Measurements from ENCODE around the gene ADAMTS15. TPM values are rescaled to one million over a fixed set of nuclear protein-coding genes. Genes with fewer than 3 reads are reported as not detected.

The ADAMTS15 gene
- total and polyA plus RNA-seq, 2 of the 4 experiments (the other 2 are of a cell fraction), result 3.0 to 5.0 TPM

DNA sequence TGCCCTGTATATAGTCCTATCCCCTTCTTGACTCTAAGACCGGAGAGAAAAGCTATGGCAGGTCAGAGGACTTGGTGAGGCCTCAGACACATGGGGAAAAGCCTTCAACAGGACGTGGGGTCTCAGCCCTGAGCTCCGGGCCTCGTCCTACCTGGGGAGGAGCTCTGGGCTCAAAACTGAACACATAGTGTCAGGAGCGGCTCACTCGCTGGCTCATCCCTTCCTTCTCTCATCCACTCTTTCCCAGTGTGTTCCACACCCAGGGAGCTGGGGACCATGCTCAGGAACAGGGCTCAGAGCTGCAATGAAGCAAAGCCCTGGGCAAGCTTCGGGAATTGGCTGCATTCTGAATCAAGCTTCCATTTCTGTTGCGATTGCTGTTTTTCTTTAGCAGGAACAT, 14.5 kb downstream of the ADAMTS15 start:
- Histone ChIP-seq H4K5ac (ENCODE audit: low read depth, low read length) (no peak overlapping the region), H3K9me1 (ENCODE audit: insufficient read depth, low read length) (no peaks in the 10 kb centered on the region), H3K4me3 (ENCODE audit: insufficient read depth, low read depth, low read length) (no peak overlapping the region), H3K27ac (ENCODE audit: insufficient read depth, low read length) (no peak overlapping the region), H3K56ac (ENCODE audit: extremely low read depth, insufficient read depth, low read length) (no peak overlapping the region), H2AK9ac (replicated peaks; ENCODE audit: low read depth, low read length, poor library complexity) (no peak overlapping the region), H3K18ac (ENCODE audit: low read depth, low read length) (no peak overlapping the region), H2BK120ac (ENCODE audit: low read depth, low read length) (no peak overlapping the region), H2AFZ (replicated peaks; ENCODE audit: low read length, poor library complexity) (no peak overlapping the region), H2BK20ac (ENCODE audit: low read depth, low read length) (no peak overlapping the region), H3K9ac (ENCODE audit: low read depth, low read length) (no peak overlapping the region), H3K27me3 (ENCODE audit: control insufficient read depth, insufficient read depth, low read length) (no peaks in the 10 kb centered on the region), H4K91ac (ENCODE audit: insufficient read depth, low read depth, low read length) (no peak overlapping the region), H3K4me1 (ENCODE audit: control insufficient read depth, insufficient read depth, low read length) (no peaks in the 10 kb centered on the region), H2BK5ac (ENCODE audit: low read depth, low read length, poor library complexity, severe bottlenecking) (no peak overlapping the region), H3K36me3 (ENCODE audit: control insufficient read depth, insufficient read depth, low read length) (peaks cover 82% of the 10 kb centered on the region), H3K9me3 (ENCODE audit: control insufficient read depth, insufficient read depth, low read length) (no peaks in the 10 kb centered on the region), H3K23ac (ENCODE audit: low read depth, low read length) (no peak overlapping the region), H2BK15ac (ENCODE audit: low read depth, low read length) (no peak overlapping the region), H3K79me1 (ENCODE audit: low read depth in 1 of 2, low read length in 2 of 2) (0 out of 4 replicates have a peak, but pooled peaks cover 0 to 3% of the 10 kb centered on the region in 2 experiments), H3K4ac (ENCODE audit: low read depth, low read length) (no peak overlapping the region), H3K4me2 (ENCODE audit: low read depth, low read length) (no peak overlapping the region), H4K8ac (ENCODE audit: low read depth in 2 of 2, low read length in 2 of 2) (no peak overlapping the region), H3K14ac (replicated peaks; ENCODE audit: low read depth, low read length) (no peak overlapping the region), H4K20me1 (ENCODE audit: insufficient read depth, low read length) (no peaks in the 10 kb centered on the region), H2AK5ac (ENCODE audit: low read depth, low read length) (no peak overlapping the region)
- dilution Hi-C loops (cut with HindIII; ENCODE audit: low sequenced_read_pairs, unreplicated experiment) (no loop called here), intact Hi-C loops (cut with micrococcal nuclease) (no loop called here), in situ Hi-C loops (cut with MboI; ENCODE audit: low sequenced_read_pairs) (no loop called here)
- no TSS peak for BruUV-seq (replicated peaks)
- ATAC-seq (ENCODE audit: low read depth) (no peak), DNase-seq (no peak)
- ChIA-PET POLR2A (ENCODE audit: unreplicated experiment) (no interaction called here), CTCF (no interaction called here)
- TF ChIP-seq CEBPB (IDR thresholded peaks at IDR 0.05; ENCODE audit: low read depth, low read length), result no peak
- 80% methylated on average over 1 of the region's 8 CpGs; no CpG with 5 or more reads in 1 of the 2 experiments for WGBS, 2 experiments (ENCODE audit: extremely low coverage in 2 of 2, insufficient read length in 1 of 2)

Measured in IMR-90 (cell line).